H9 (cell line): ENCODE measurements around the gene TRMT112. TPM values are rescaled to one million over a fixed set of nuclear protein-coding genes. Genes with fewer than 3 reads are reported as not detected.

Experiments used
- DNase-seq: peaks from one replicate; pipeline ENCODE4 v3.0.0-alpha.2; 2017
- H2AFZ ChIP-seq: one replicate; pipeline ENCODE4 v1.6.1; 2013; ENCODE audit warnings: mild to moderate bottlenecking, low read length, control low read depth, moderate library complexity
- H2AK5ac ChIP-seq: 2 replicates; pipeline ENCODE4 v1.6.1; 2013; ENCODE audit warnings: low read length, control low read depth, mixed read lengths; ENCODE audit not compliant: insufficient read length
- H2BK120ac ChIP-seq: one replicate; pipeline ENCODE4 v1.6.1; 2013; ENCODE audit warnings: low read depth, mild to moderate bottlenecking, low read length, control low read depth, inconsistent platforms; ENCODE audit not compliant: poor library complexity, severe bottlenecking
- H2BK12ac ChIP-seq: 2 replicates; pipeline ENCODE4 v1.6.1; 2013; ENCODE audit warnings: low read length, control low read depth, mixed read lengths, low read depth; ENCODE audit not compliant: insufficient read length
- H2BK15ac ChIP-seq: 2 replicates; pipeline ENCODE4 v1.6.1; 2013; ENCODE audit warnings: low read depth, low read length, control low read depth
- H2BK20ac ChIP-seq: one replicate; pipeline ENCODE4 v1.6.1; 2013; ENCODE audit warnings: low read depth, mild to moderate bottlenecking, low read length, control low read depth, inconsistent platforms; ENCODE audit not compliant: poor library complexity, severe bottlenecking
- H2BK5ac ChIP-seq: 2 replicates; pipeline ENCODE4 v1.6.1; 2013; ENCODE audit warnings: low read length, control low read depth, mixed read lengths; ENCODE audit not compliant: insufficient read length
- H3K14ac ChIP-seq: 2 replicates; pipeline ENCODE4 v1.6.1; 2013; ENCODE audit warnings: low read length, control low read depth; ENCODE audit not compliant: insufficient read depth
- H3K18ac ChIP-seq: 2 replicates; pipeline ENCODE4 v1.6.1; 2013; ENCODE audit warnings: low read depth, mild to moderate bottlenecking, mixed read lengths, low read length, control low read depth; ENCODE audit not compliant: insufficient read length
- H3K23ac ChIP-seq: 2 replicates; pipeline ENCODE4 v1.6.1; 2013; ENCODE audit warnings: low read length, control low read depth, mixed read lengths, low read depth; ENCODE audit not compliant: insufficient read length
- H3K23me2 ChIP-seq: 2 replicates; pipeline ENCODE4 v1.6.1; 2013; ENCODE audit warnings: low read depth, mild to moderate bottlenecking, mixed read lengths, low read length, control low read depth; ENCODE audit not compliant: insufficient read length, poor library complexity, severe bottlenecking
- H3K27ac ChIP-seq: 2 replicates; pipeline ENCODE4 v1.5.1; 2013; ENCODE audit warnings: low read length, control low read depth, mixed read lengths, low read depth; ENCODE audit not compliant: insufficient read length
- H3K27me3 ChIP-seq: 2 replicates; pipeline ENCODE4 v1.6.1; 2013; ENCODE audit warnings: low read length, control low read depth, inconsistent platforms; ENCODE audit not compliant: insufficient read depth
- H3K4ac ChIP-seq: 2 replicates; pipeline ENCODE4 v1.6.1; 2013; ENCODE audit warnings: low read depth, mild to moderate bottlenecking, control low read depth, inconsistent platforms, low read length, moderate library complexity
- H3K4me1 ChIP-seq: 2 replicates; pipeline ENCODE4 v1.6.1; 2013; ENCODE audit warnings: low read length, control low read depth, inconsistent platforms; ENCODE audit not compliant: insufficient read depth
- H3K4me2 ChIP-seq: 2 replicates; pipeline ENCODE4 v1.6.1; 2013; ENCODE audit warnings: low read length, control low read depth, mixed read lengths; ENCODE audit not compliant: insufficient read length, insufficient read depth
- H3K56ac ChIP-seq: 2 replicates; pipeline ENCODE4 v1.6.1; 2013; ENCODE audit warnings: low read depth, mild to moderate bottlenecking, mixed read lengths, low read length, control low read depth; ENCODE audit not compliant: insufficient read length
- H3K79me1 ChIP-seq: 2 replicates; pipeline ENCODE4 v1.6.1; 2013; ENCODE audit warnings: low read depth, mild to moderate bottlenecking, moderate library complexity, low read length, control low read depth, inconsistent platforms; ENCODE audit not compliant: insufficient read depth, poor library complexity, severe bottlenecking
- H3K79me2 ChIP-seq: 2 replicates; pipeline ENCODE4 v1.6.1; 2013; ENCODE audit warnings: low read length, control low read depth, inconsistent platforms; ENCODE audit not compliant: insufficient read depth
- H3K9ac ChIP-seq: 2 replicates; pipeline ENCODE4 v1.6.1; 2013; ENCODE audit warnings: low read length, control low read depth, mixed read lengths; ENCODE audit not compliant: insufficient read length; ENCODE audit errors: extremely low read depth
- H3K9me3 ChIP-seq: one replicate; pipeline ENCODE4 v1.6.1; 2013; ENCODE audit warnings: low read depth, low read length, inconsistent platforms; ENCODE audit not compliant: control insufficient read depth
- H3T11ph ChIP-seq: one replicate; pipeline ENCODE4 v1.6.1; 2013; ENCODE audit warnings: mild to moderate bottlenecking, low read length, control low read depth, inconsistent platforms
- H4K20me1 ChIP-seq: one replicate; pipeline ENCODE4 v1.6.1; 2013; ENCODE audit not compliant: control insufficient read depth, insufficient read length, insufficient read depth
- H4K5ac ChIP-seq: 2 replicates; pipeline ENCODE4 v1.6.1; 2013; ENCODE audit warnings: low read depth, mild to moderate bottlenecking, mixed read lengths, low read length, control low read depth; ENCODE audit not compliant: insufficient read length
- H4K8ac ChIP-seq: replicated peaks from 2 replicates; pipeline ENCODE4 v1.6.1; 2013; ENCODE audit warnings: low read length, control low read depth, mixed read lengths, low read depth; ENCODE audit not compliant: insufficient read length
- H4K91ac ChIP-seq: 2 replicates; pipeline ENCODE4 v1.6.1; 2013; ENCODE audit warnings: low read depth, mild to moderate bottlenecking, moderate library complexity, mixed read lengths, low read length, control low read depth; ENCODE audit not compliant: insufficient read length
- H3K27ac Mint-ChIP-seq, 3 experiments: 2 replicates in 2 of 3; 3 replicates in 1 of 3; pipeline ENCODE4 v1.8.0; 2020 to 2021; ENCODE audit warnings: mixed read lengths in 3 of 3, mild to moderate bottlenecking in 1 of 3, moderate library complexity in 1 of 3
- H3K27me3 Mint-ChIP-seq: 2 replicates; pipeline ENCODE4 v1.8.0; 2021; ENCODE audit warnings: low read depth, mild to moderate bottlenecking, moderate library complexity, mixed read lengths
- H3K36me3 Mint-ChIP-seq, 3 experiments: 2 replicates in 2 of 3; 3 replicates in 1 of 3; pipeline ENCODE4 v1.8.0; 2020 to 2021; ENCODE audit warnings: low read depth in 3 of 3, mixed read lengths in 3 of 3; ENCODE audit not compliant: insufficient read depth in 1 of 3
- H3K4me1 Mint-ChIP-seq, 2 experiments: 2 replicates each; pipeline ENCODE4 v1.8.0; 2020; ENCODE audit warnings: mixed read lengths in 2 of 2
- H3K4me3 Mint-ChIP-seq, 2 experiments: 2 replicates in 1 of 2; 3 replicates in 1 of 2; pipeline ENCODE4 v1.8.0; 2020 to 2021; ENCODE audit warnings: mild to moderate bottlenecking in 2 of 2, mixed read lengths in 2 of 2, moderate library complexity in 1 of 2
- H3K9me3 Mint-ChIP-seq, 2 experiments: 2 replicates in 1 of 2; 3 replicates in 1 of 2; pipeline ENCODE4 v1.8.0; 2020; ENCODE audit warnings: mild to moderate bottlenecking in 2 of 2, mixed read lengths in 2 of 2, moderate library complexity in 1 of 2
- WGBS: extraction: QIAGEN DNeasy Blood & Tissue Kit; methylation state at CpG from one replicate; pipeline ENCODE4 v1.1.7; 2013; ENCODE audit warnings: missing lambda C conversion rate, low lambda C conversion rate, mixed read lengths; ENCODE audit not compliant: insufficient read length; ENCODE audit errors: extremely low coverage; 5-methylcytosine and 5-hydroxymethylcytosine counted together
- total RNA-seq: library from RNA; stranded (reverse); gene quantifications from 2 replicates; pipeline ENCODE4 v1.2.1, GENCODE V29; 2021
- TF ChIP-seq, protein P1 (sequence below): fragments of 200-600 bp; sonication (generic); conservative IDR thresholded peaks from 3 replicates; pipeline ENCODE4 v1.8.0; 2021; ENCODE audit warnings: antibody characterized with exemption, mild to moderate bottlenecking

TRMT112 gene
- total RNA-seq, 1 experiment from 2014 or later: 315 TPM

DNA sequence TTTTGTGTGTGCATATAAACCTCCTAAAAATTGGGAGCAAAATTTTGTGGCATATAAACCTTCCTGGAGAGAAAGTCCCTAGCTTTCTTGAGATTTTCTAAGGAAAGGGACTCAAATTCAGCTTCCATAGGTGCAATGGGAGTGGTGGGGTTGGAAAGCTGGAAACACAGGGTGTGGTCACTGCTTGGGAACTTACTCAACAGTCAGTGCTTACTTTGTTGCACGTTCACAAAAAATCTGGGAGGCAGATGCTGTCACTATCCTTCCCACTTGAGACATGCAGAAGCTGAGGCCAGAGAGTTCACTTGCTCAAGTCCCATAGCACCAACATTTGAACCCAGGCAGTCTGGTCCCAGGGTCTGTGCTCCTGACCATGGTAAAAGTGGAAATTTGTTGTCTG, 21.1 kb downstream of the TRMT112 start:
- H3T11ph ChIP-seq: no peak overlapping the region

More for the DNA sequence above, 21.1 kb downstream of the TRMT112 start:
- no peaks in the 10 kb centered on the region for H4K20me1 ChIP-seq
- TF ChIP-seq, protein P1, sequence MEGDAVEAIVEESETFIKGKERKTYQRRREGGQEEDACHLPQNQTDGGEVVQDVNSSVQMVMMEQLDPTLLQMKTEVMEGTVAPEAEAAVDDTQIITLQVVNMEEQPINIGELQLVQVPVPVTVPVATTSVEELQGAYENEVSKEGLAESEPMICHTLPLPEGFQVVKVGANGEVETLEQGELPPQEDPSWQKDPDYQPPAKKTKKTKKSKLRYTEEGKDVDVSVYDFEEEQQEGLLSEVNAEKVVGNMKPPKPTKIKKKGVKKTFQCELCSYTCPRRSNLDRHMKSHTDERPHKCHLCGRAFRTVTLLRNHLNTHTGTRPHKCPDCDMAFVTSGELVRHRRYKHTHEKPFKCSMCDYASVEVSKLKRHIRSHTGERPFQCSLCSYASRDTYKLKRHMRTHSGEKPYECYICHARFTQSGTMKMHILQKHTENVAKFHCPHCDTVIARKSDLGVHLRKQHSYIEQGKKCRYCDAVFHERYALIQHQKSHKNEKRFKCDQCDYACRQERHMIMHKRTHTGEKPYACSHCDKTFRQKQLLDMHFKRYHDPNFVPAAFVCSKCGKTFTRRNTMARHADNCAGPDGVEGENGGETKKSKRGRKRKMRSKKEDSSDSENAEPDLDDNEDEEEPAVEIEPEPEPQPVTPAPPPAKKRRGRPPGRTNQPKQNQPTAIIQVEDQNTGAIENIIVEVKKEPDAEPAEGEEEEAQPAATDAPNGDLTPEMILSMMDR: no peak
- no peak overlapping the region for H4K91ac ChIP-seq
- H3K27ac Mint-ChIP-seq: no peak overlapping the region
- DNase-seq: no peak
- no peaks in the 10 kb centered on the region for H3K9me3 ChIP-seq
- peaks cover 8 to 25% of the 10 kb centered on the region in 2 experiments; a peak in 3 of 4 replicates for H3K4me1 Mint-ChIP-seq
- H3K27me3 Mint-ChIP-seq: peaks cover 93% of the 10 kb centered on the region
- H3K9me3 Mint-ChIP-seq: peaks cover 0 to 3% of the 10 kb centered on the region in 2 experiments; a peak in 2 of 5 replicates
- no peak overlapping the region for H2BK5ac ChIP-seq
- no peak overlapping the region for H4K5ac ChIP-seq
- H4K8ac ChIP-seq: no peak overlapping the region
- H3K4me3 Mint-ChIP-seq: peak overlapping the region in 1 of 2 experiments; percentile 50; a peak in 2 of 5 replicates
- H3K14ac ChIP-seq: no peak overlapping the region
- no peak overlapping the region for H3K27ac ChIP-seq
- no peaks in the 10 kb centered on the region for H3K79me1 ChIP-seq
- no peak overlapping the region for H2AFZ ChIP-seq
- no peak overlapping the region for H3K4ac ChIP-seq
- H3K27me3 ChIP-seq: peaks cover 88% of the 10 kb centered on the region
- no peak overlapping the region for H3K23ac ChIP-seq
- H2BK120ac ChIP-seq: no peak overlapping the region
- peaks cover 15% of the 10 kb centered on the region for H3K23me2 ChIP-seq
- no peaks in the 10 kb centered on the region for H3K4me1 ChIP-seq
- H3K79me2 ChIP-seq: no peaks in the 10 kb centered on the region
- H3K56ac ChIP-seq: no peak overlapping the region
- H2BK20ac ChIP-seq: no peak overlapping the region
- no peak overlapping the region for H2AK5ac ChIP-seq
- H3K36me3 Mint-ChIP-seq: no peaks in the 10 kb centered on the region; a peak in 1 of 7 replicates
- H2BK15ac ChIP-seq: no peak overlapping the region
- WGBS: no CpG with 5 or more reads among the region's 1 CpG
- H3K18ac ChIP-seq: no peak overlapping the region
- H2BK12ac ChIP-seq: no peak overlapping the region
- no peak overlapping the region for H3K4me2 ChIP-seq
- H3K9ac ChIP-seq: no peak overlapping the region
